ENCODE results near the gene DCTN3. TPM values are rescaled to one million over a fixed set of nuclear protein-coding genes. Genes with fewer than 3 reads are reported as not detected.
"Not testable (repeated sequence)": the region's sequence is repeated elsewhere in the genome, so short reads cannot be mapped to it uniquely, and the experiment has no call there.

The DCTN3 gene
- total RNA-seq, 1 donor from 2014 or later = 65.3 TPM

- no peak for DNase-seq (ENCODE audit: low read depth in 2 of 2)
These were observed 26.7 kb upstream of the DCTN3 start for GRCh38 chr9:34647084-34647403.

DNA sequence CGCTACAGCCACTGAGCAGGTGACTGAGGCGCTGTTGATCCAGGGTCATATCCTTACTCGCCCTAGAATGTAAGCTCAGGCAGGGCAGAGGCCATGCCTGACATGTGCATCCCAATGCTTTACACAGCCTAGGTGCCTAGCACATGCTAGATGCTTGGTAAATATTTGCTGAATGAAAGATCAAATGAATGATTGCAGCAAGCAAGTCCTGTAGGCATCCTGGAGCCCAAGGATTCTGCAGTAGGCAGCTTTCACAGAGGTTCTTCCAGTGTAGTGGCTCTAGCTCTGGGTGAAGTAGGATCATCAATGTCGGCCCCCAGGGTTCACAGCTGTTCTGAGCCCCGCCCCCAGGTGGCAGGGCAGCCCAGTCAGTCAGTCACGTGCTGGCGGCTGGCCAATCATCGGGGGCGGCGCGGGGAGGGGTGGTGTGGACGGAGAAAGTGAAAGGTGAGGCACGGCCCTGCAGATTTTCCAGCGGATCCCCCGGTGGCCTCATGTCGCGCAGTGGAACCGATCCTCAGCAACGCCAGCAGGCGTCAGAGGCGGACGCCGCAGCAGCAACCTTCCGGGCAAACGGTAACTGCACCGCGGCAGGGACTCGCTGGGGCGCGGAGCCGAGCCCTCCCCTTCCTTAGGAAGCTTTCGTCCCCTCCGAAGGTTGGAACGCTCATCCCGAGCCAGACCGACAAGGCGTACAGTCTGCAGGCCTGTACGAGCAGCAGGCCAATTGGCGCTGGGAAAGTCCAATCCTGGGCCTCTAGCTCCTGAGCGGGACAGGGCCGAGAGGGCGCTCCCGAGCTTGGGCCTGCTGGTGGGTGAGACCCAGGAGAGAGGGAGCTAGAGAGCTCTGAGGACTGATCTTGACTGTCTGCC, 26.2 kb upstream of the DCTN3 start, which contains the start of gene GALT:
Gene GALT (plus strand): TSS at position 465 of the 873 bp plus-strand sequence. CDS start 30 bp downstream, at position 495.
- peak; percentile 86 to 95 for DNase-seq (ENCODE audit: low read depth in 2 of 2)

DNA sequence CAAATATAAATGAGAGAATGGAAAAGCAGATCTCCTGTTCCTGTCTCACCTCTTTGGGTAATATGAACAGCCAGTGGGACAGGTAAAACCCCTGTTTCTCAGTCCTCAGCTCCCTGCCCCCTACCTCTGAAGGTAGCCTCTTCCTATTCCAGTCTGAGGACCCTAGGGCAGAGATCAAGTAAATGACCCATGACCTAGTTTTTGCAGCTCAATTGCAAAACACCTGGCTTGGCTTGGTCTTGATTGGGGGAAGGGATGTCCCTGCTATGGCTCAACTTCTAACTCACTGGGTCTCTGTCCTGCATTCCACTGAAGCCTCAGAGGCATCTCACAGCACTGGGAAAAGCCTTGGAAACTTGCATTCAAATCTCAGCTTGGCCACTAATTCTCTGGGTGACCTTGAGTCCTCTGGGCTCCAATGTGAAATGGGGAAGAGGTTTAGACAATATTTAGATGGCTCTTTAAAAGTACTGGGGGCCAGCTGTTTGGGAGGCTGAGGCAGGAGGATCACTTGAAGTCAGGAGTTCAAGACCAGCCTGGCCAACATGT, 24.5 kb upstream of the DCTN3 start:
- DNase-seq (ENCODE audit: low read depth in 2 of 2) = no peak

DNA sequence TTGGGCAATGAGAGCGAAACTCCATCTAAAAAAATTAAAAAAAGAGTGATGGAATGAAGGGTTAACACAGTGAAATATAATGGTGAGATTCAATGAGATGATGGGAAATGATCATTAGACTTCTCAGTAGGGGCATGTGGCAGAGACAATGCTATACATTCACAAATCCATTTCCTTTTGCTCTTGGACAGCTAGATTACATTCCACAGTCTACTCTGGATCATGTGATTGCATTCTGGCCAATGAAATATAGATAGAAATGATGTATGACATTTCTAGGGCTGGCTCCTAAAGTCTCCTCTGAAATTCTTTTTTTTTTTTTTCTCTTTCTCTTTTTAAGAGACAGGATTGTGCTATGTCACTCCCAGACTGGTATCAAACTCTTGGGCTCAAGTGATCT, 22.4 kb upstream of the DCTN3 start:
- DNase-seq (ENCODE audit: low read depth in 2 of 2) = no peak

DNA sequence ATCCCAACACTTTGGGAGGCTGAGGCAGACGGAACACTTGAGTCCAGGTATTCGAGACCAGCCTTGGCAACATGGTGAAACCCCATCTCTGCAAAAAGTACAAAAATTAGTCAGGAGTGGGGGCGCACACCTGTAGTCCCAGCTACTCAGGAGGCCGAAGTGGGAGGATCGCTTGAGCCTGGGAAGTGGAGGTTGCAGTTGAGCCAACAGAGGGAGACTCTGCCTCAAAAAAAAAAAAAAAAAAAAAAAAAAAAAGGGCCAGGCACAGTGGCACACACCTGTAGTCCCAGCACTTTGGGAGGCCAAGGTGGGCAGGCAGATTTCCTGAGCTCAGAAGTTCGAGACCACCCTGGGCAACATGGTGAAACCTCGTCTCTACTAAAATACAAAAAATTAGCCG, 19.0 kb upstream of the DCTN3 start:
- DNase-seq (ENCODE audit: low read depth in 2 of 2) = not testable (repeated sequence)

GRCh38 chr9:34638138-34638445, 17.8 kb upstream of the DCTN3 start:
- no peak for DNase-seq (ENCODE audit: low read depth in 2 of 2)

DNA sequence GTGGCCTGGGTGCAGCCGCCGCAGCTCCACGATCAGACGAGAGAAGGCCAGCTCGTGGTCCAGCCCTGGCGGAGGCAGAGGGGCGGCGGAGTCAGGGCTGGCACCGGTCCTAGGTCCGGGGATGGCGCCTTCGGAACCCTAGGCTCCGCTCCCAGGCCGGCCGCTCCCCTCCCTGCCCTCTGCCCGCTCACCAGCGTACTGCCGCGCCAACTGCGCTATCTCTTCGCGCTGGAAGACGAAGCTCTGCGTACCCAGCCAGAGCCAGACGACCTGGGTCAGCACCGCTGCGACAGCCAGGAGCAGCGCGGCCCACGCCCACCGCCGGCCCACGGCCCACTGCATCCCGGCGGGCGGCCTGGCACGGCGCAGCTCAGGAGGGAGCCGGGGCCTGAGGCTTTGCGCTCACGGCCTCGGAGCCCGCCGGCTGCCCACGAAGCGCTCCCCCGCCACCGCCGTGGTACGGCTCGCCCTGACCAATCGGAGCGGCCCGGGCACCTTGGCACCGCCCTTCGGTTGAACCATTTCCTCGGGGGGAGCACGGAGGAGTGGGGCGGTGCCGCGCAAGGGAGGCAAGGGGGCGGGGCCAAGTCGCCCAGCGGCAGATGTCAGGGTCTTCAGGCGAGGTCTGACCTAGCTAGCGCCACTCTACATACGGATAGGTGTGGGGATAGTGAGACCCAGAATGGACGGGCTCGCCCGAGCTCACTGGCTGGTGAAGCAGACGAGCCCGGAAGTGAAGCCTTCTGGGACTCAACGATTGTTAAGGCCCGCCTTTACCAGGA, 17.3 kb upstream of the DCTN3 start, which contains the start of gene SIGMAR1:
Gene SIGMAR1 (minus strand): TSS at position 432 of the 782 bp plus-strand sequence. CDS start 90 bp downstream, at position 342.
- DNase-seq (ENCODE audit: low read depth in 2 of 2) = peak; percentile 93

- DNase-seq (ENCODE audit: low read depth in 2 of 2) = no peak
These were observed 16.6 kb upstream of the DCTN3 start for GRCh38 chr9:34636791-34637355.

GRCh38 chr9:34635556-34635955, 15.3 kb upstream of the DCTN3 start:
- no peak for DNase-seq (ENCODE audit: low read depth in 2 of 2)

- peak in 1 of 2 donors; percentile 30 for DNase-seq (ENCODE audit: low read depth in 2 of 2)
These were observed 14.4 kb upstream of the DCTN3 start for GRCh38 chr9:34634551-34635248.

DNA sequence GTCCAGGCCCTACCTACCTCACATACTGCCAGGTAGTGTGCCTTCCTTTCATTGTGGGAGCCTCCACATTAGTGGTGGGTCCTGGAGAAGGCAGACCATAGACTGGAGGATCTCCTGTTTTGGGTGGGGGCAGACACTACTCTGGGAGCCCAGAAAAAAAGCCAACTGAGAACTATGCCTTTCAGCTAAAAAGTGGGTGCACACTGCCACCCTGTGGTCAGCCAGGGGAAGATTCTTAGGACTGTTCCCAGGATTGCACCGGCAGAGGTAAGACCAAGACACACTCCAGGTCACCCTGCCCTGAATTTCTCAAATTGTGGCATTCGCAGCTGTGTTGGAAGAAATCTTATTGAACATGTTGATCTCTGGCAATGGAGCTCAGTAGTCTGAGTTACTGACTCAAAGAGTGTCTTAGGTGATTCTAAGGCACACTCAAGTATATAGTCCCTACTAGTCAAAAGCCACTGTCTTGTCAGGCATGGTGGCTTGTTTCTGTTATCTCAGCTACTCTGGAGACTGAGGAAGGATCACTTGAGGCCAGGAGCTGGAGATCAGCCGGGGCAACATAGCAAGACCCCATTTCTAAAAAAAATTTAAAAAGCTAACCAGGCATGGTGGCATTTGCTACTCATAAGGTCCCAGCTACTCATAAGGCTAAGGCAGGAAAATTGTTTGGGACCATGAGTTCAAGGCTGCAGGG, 13.7 kb upstream of the DCTN3 start:
- DNase-seq (ENCODE audit: low read depth in 2 of 2) = peak; percentile 71 to 74

DNA sequence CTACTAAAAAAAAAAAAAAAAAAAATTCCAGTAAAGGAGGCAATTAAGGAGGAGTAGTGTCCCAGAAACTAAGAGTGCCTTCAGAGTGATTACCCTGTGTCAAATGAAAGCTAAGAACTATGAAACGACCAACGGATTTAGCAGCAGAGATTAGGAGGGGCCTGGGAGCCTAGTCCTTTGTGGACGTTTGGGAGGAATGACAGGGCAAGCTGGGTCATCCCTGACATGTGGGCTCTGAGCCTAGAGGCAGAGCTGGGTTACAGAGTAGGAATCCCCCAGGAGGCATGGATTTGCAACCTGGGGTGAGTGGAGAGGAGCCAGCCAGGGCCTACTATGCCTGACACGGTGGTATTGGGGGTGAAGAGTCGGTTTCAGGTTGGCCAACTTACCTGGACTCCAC, 12.9 kb upstream of the DCTN3 start:
- no peak for DNase-seq (ENCODE audit: low read depth in 2 of 2)

DNA sequence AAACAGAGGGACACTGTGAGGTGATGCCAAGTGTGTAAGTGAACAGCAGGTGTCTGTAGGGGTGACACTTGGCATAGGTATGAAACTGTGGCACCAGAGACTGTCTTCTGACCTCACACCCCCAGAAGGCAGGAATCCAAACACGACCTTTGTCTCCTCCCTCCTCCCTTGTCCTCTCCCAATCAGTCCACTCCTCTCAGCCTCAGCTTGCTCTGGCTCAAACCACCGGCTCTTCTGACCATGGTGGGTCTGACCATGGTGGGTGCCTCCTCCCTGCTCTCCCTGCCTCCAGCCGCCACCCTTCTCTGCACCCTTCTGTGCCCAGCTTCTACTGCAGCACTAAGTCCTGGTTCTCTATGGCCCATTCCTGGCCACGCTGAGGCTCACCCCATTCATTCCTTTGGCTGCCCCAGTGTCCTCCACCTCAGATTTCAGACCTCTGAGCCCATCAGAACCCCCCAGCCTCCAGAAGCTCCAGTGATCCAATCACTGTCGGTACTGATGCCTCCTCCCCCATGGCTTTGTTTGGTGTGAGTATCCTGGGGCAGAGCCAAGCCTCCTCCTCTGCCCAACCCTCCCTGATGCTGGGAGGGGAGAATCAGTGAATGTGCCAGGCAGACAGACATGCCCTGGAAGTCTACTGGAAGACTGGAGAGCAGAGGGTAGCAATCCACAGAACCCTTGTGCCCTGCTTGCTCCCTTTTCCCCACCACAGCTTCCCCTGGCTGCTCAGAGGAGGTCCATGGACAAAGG, 10.3 kb upstream of the DCTN3 start:
- no peak for DNase-seq (ENCODE audit: low read depth in 2 of 2)

DNA sequence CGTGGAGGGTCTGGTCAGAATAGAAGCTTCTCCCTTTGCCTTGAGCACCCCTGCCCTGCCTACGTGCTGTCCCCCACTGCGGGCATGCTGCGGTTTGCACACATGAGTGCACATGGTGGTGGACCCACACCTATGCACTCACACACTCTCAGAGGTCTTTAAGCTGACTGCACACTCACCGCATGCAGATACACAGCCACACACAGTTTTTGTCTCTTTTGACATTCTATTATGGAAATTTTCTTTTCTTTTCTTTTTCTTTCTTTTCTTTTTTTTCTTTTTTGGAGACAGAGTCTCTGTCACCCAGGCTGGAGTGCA, 9.2 kb upstream of the DCTN3 start:
- DNase-seq (ENCODE audit: low read depth in 2 of 2) = no peak

GRCh38 chr9:34628656-34629490, 8.6 kb upstream of the DCTN3 start, which contains the start of gene ARID3C:
Gene ARID3C (minus strand): TSS chr9:34629066. CDS start chr9:34628014, 1,052 bp downstream.
- no peak for DNase-seq (ENCODE audit: low read depth in 2 of 2)

- DNase-seq (ENCODE audit: low read depth in 2 of 2) = no peak
These were observed 7.7 kb upstream of the DCTN3 start for GRCh38 chr9:34627716-34628655.

DNA sequence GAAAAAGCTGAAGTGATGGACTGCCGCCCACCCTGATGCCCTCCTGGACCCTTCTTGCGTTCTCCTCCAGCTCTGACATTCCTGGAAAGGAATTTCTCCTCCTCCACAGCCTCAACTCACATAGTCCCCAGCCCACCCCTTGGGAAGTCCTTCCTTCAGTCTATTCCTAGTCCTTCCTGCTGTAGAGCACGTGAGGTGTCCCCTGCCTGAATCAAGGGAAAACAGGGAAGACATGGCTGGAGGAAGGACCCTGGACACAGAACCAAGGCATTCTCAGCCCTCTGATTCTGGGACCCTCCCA, 4.8 kb upstream of the DCTN3 start:
- DNase-seq (ENCODE audit: low read depth in 2 of 2) = no peak

DNA sequence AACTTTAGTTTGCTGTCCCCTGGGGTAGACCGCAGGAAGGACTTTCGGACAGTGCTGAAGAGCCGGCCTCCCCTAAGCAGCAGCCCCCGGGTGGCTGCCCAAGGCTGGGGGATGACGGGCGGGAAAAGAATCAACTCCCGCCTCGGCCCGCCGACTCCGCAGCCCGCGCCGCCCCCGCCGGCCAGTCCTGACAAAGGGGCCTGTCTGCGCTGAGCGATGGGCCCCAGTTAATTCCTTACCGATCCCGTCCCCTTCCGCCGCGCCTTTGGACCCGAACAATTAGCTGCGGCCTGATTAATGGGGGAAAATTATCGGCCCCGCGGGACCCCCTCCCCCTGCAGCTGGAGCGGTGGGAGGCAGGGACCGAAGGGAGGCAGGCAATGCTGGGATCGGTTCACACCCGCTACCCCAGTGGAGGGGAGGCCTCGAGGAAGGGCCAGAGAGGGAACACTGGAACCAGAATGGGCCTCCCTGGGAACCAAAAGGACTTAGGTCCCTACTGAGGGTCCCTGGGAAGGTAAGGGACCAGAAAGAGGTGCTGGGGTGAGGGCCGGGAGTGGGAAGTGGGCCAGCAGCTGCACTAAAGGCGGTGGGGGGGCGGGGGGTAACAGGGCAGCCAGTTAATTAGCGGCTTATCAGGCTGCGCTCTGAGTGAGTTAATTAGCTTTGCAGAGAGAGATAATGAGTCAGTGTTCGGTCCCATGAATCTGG, 4.3 kb upstream of the DCTN3 start:
- no peak for DNase-seq (ENCODE audit: low read depth in 2 of 2)
